GM12872 (cell line): ENCODE data around the gene ALDH1A3.

Experiments
- TF ChIP-seq, protein P1 (sequence below): IDR thresholded peaks from 3 replicates; pipeline ENCODE4 v1.5.1; 2011; ENCODE audit warnings: low read depth, mild to moderate bottlenecking, low read length, moderate library complexity; ENCODE audit not compliant: insufficient read depth

The ALDH1A3 gene

GRCh38 chr15:100841426-100841825 is 38.2 kb upstream of the ALDH1A3 start:
- TF ChIP-seq, protein P1, sequence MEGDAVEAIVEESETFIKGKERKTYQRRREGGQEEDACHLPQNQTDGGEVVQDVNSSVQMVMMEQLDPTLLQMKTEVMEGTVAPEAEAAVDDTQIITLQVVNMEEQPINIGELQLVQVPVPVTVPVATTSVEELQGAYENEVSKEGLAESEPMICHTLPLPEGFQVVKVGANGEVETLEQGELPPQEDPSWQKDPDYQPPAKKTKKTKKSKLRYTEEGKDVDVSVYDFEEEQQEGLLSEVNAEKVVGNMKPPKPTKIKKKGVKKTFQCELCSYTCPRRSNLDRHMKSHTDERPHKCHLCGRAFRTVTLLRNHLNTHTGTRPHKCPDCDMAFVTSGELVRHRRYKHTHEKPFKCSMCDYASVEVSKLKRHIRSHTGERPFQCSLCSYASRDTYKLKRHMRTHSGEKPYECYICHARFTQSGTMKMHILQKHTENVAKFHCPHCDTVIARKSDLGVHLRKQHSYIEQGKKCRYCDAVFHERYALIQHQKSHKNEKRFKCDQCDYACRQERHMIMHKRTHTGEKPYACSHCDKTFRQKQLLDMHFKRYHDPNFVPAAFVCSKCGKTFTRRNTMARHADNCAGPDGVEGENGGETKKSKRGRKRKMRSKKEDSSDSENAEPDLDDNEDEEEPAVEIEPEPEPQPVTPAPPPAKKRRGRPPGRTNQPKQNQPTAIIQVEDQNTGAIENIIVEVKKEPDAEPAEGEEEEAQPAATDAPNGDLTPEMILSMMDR, result no peak

DNA sequence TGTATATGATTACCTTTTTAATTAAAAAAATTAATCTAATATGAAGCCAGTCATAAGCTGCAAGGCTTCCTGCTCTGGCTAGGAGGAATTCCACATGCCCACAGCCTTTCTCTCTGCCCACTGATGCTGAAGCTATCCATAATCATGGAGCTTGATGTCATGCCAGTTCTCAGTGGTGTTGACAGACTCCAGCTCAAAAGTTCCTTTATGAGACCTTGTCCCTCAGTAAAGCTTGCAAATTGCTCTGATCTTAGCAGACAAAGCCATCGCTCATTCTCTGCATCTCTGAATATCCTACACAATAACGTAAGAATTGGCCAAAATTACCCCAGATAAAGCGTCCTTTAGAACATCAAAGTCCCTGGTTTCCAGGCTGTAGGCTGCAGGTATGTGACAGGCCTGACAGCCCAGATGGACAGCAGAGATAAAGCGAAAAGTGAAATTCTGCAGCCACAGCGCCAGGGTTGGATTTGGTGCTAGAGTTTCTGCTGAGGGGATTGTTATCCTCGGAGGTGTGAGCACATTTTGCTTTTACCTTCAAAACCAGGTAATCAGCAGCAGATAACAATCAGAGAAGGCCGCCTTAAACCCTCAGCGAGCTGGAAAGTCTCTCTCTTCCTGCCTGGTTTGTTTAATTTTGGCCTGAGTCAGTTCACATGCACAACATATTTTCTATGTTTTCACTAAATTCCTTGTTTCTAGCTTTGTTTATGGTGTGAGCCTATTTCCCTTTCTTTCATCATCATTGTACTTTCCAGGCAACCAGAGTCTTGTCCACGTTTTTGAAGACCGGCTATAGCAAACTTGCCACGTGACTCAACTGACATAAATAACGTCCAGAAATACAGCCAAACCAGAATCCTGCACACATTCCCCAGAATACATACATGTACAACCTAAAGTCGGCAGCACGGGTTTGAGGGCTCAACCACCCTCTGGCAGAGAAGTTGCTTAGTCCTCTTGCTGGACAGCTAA is 36.6 kb upstream of the ALDH1A3 start:
- TF ChIP-seq, protein P1, result no peak

- TF ChIP-seq, protein P1, result no peak
Observed at GRCh38 chr15:100844167-100844566, 35.5 kb upstream of the ALDH1A3 start.

- TF ChIP-seq, protein P1, result no peak
Observed at GRCh38 chr15:100844778-100845177, 34.9 kb upstream of the ALDH1A3 start.

DNA sequence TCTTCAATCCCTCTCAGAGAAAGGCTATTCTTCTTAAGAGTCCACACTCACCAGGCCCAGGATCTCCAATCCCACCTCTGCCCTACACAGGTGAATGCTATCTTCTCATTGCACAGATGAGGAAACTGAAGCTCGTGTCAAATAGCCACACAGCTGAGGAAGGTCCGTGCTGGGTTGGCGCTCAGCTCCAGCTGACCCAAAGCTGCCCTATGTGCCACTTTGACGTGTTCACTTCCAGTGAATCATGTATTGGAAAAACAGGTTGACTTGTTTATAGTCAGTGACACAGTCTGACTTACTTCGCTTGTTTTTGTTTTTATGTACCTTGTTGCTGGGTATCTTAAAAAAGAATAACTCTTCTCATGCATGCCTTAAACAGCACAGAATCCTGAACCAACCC is 32.4 kb upstream of the ALDH1A3 start:
- TF ChIP-seq, protein P1, result no peak

- TF ChIP-seq, protein P1, result no peak
Observed at GRCh38 chr15:100849021-100849854, 30.4 kb upstream of the ALDH1A3 start.

DNA sequence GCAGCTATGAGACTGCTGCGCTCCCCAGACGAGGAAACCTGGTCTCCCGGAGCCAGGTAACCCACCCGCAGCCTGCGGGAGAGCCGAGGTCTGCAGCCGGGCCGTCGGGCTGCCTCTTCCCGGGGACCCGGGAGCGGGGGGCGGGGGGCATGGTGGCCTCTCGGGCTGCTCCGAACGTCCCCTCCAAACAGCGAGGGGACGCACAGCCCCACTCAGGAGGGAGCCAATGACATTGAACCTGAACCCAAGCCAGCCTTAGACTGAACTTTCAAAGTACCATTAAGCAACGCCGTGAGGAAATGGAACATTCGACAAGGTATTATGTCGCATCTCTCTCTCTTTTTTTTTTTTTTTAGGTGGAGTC is 29.8 kb upstream of the ALDH1A3 start:
- TF ChIP-seq, protein P1, result no peak
